Heart right ventricle (tissue), 16 donors: ENCODE measurements around the gene AREL1. TPM values are rescaled to one million over a fixed set of nuclear protein-coding genes. Genes with fewer than 3 reads are reported as not detected.

Experiments
- ATAC-seq, 8 donors: fragments of 200-7000 bp; cut with Tn5 transposase; one replicate each; pipeline ENCODE4 v1.9.1; 2020; ENCODE audit warnings: mild to moderate bottlenecking in 8 of 8, moderate library complexity in 8 of 8, moderate number of reproducible peaks in 1 of 8
- DNase-seq, 2 donors: peaks; one replicate each; pipeline ENCODE4 v3.0.0-alpha.2; 2020
- H3K27ac ChIP-seq, 10 donors: fragments of 200-600 bp; sonication (generic) in 2 of 10; one replicate each; pipeline versions ENCODE4 v1.5.0 to v1.8.0; 2020 to 2022; ENCODE audit warnings: mild to moderate bottlenecking in 3 of 10
- H3K27me3 ChIP-seq, 7 donors: fragments of 200-600 bp; one replicate each; pipeline ENCODE4 v1.8.0; 2021 to 2022; ENCODE audit warnings: mild to moderate bottlenecking in 2 of 7
- H3K36me3 ChIP-seq, 9 donors: fragments of 200-600 bp; sonication (generic) in 1 of 9; one replicate each; pipeline versions ENCODE4 v1.5.0 to v1.8.0; 2020 to 2022; ENCODE audit warnings: mild to moderate bottlenecking in 2 of 9
- H3K4me1 ChIP-seq, 9 donors: fragments of 200-600 bp; sonication (generic) in 1 of 9; one replicate each; pipeline versions ENCODE4 v1.5.0 to v1.8.0; 2020 to 2022; ENCODE audit warnings: mild to moderate bottlenecking in 4 of 9
- H3K4me3 ChIP-seq, 10 donors: fragments of 200-600 bp; sonication (generic) in 2 of 10; one replicate each; pipeline versions ENCODE4 v1.5.0 to v1.8.0; 2020 to 2022; ENCODE audit warnings: mild to moderate bottlenecking in 7 of 10, moderate library complexity in 2 of 10
- H3K9me3 ChIP-seq, 11 donors: fragments of 200-600 bp in 10 of 11; sonication (generic) in 2 of 11; one replicate each; pipeline versions ENCODE4 v1.5.0 to v1.8.0; 2013 to 2022; ENCODE audit warnings: mild to moderate bottlenecking in 2 of 11, control low read depth in 1 of 11, moderate library complexity in 1 of 11
- CTCF ChIP-seq, 9 donors: fragments of 200-600 bp; sonication (generic) in 2 of 9; IDR thresholded peaks; one replicate each; pipeline versions ENCODE4 v1.5.0 to v1.8.0; 2021 to 2022; ENCODE audit warnings: antibody characterized with exemption in 9 of 9, mild to moderate bottlenecking in 5 of 9, moderate library complexity in 1 of 9
- WGBS, 2 donors: extraction: QIAGEN DNeasy Blood & Tissue Kit; methylation state at CpG; one replicate each; pipeline ENCODE4 v1.1.7; 2013; ENCODE audit warnings: inconsistent platforms in 1 of 2; 5-methylcytosine and 5-hydroxymethylcytosine counted together
- intact Hi-C, 10 donors: fragments of 100-400 bp; cut with DNase I; formaldehyde crosslinking; loops; one replicate each; pipeline versions ENCODE4 v1.11.1 to v1.14.2; 2022
- polyA plus RNA-seq, 2 donors: library from polyadenylated mRNA; stranded (reverse); fragments of 200-250 nt; gene quantifications; one replicate each; pipeline ENCODE4 v1.2.3, GENCODE V29; 2013
- total RNA-seq, 10 donors: library from RNA; stranded (reverse); fragmentation: NEBNext Ultra II Directional in 3 of 10; extraction: Animal tissue kit (Norgen Biotek cat#: 25700) in 3 of 10; gene quantifications; one replicate each; pipeline versions ENCODE4 v1.2.1 to v1.2.4, GENCODE V29; 2021 to 2023
- donor health status: Arrhythmogenic right ventricular cardiomyopathy.
- donor health status: ischemic (EF 13 %, LVEDD 7.1; RV severe dilation, severe dysfunction).
- donor health status: healthy with polysubstance abuse.
- donor health status: DM: no; HTN: yes; CAD: no.
- donor health status: DM: no; HTN: no; CAD: no.
- donor health status: ischemic (EF 25% LVEDD 6.9; RV normal size, moderate dysfunction).
- donor health status: ischemic (EF 25% LVEDD 5.7; RV mildly dilated, moderate dysfunction).
- donor health status: healthy.
- donor health status: DM: yes; HTN: yes; CAD: no.
- donor health status: Ischemic cardiomyopathy.
- donor health status: ischemic (EF 35%, LVEDD 5.7; RV mildly dilated, moderate dysfunction).
- donor health status: nonischemic (EF 11% LVEDD 7.7; RV severe dilation, severe dysfunction).
- donor health status: DM: yes; HTN: yes; CAD: no.
- donor health status: PGD.
- donor health status: ischemic (EF 29% LVEDD 5.4; RV normal size, mild dysfunction).
- donor health status: nonischemic (EF 23%, LVEDD 6.1; RV moderate dilation, normal function).

AREL1 gene
- total and polyA plus RNA-seq, 12 donors = 8.8 to 27.2 (median 20.7) TPM

- no peak for TF ChIP-seq CTCF (IDR thresholded peaks at IDR 0.05)
- intact Hi-C loops = no loop called here
- peaks cover 0 to 13% (median 0%) of the 10 kb centered on the region in 9 donors for H3K4me1 ChIP-seq
- WGBS, 2 donors = 83 to 88% methylated on average over 8 of the region's 8 CpGs
- no peak overlapping the region for H3K4me3 ChIP-seq
- no peaks in the 10 kb centered on the region for H3K36me3 ChIP-seq
- H3K27me3 ChIP-seq = no peaks in the 10 kb centered on the region
- H3K27ac ChIP-seq = no peak overlapping the region
- H3K9me3 ChIP-seq = no peaks in the 10 kb centered on the region
- no peak for ATAC-seq
- DNase-seq = no peak
Measured at GRCh38 chr14:74627076-74627475, 85.8 kb downstream of the AREL1 start.

- H3K4me1 ChIP-seq = peaks cover 8 to 50% (median 35%) of the 10 kb centered on the region in 9 donors
- no peak for TF ChIP-seq CTCF (IDR thresholded peaks at IDR 0.05)
- DNase-seq (no peak), ATAC-seq (no peak)
- 87 to 89% methylated on average over 5 of the region's 5 CpGs for whole genome bisulfite sequencing, 2 donors
- H3K27ac ChIP-seq = peak overlapping the region in 1 of 10 donors; percentile 84
- no peak overlapping the region for H3K4me3 ChIP-seq
- no peaks in the 10 kb centered on the region for H3K9me3 ChIP-seq
- H3K36me3 ChIP-seq = no peaks in the 10 kb centered on the region
- H3K27me3 ChIP-seq = no peaks in the 10 kb centered on the region
- intact Hi-C loops = no loop called here
Measured at GRCh38 chr14:74622257-74622656, 90.6 kb downstream of the AREL1 start.

GRCh38 chr14:74621556-74621955, 91.3 kb downstream of the AREL1 start:
- Histone ChIP-seq H3K4me3 (no peak overlapping the region), H3K36me3 (no peaks in the 10 kb centered on the region), H3K27me3 (no peaks in the 10 kb centered on the region), H3K4me1 (peaks cover 8 to 55% (median 36%) of the 10 kb centered on the region in 9 donors), H3K27ac (peak overlapping the region in 3 of 10 donors; percentile 56 to 84 (median 78)), H3K9me3 (no peaks in the 10 kb centered on the region)
- intact Hi-C loops = no loop called here
- no peak for TF ChIP-seq CTCF (IDR thresholded peaks at IDR 0.05)
- WGBS, 2 donors = 73 to 74% methylated on average over 6 of the region's 6 CpGs
- ATAC-seq = no peak
- DNase-seq = no peak

- ATAC-seq (no peak), DNase-seq (no peak)
- H3K27me3 ChIP-seq = peaks cover 0 to 3% (median 0%) of the 10 kb centered on the region in 7 donors
- TF ChIP-seq CTCF (IDR thresholded peaks at IDR 0.05) = no peak
- no peaks in the 10 kb centered on the region for H3K9me3 ChIP-seq
- 83 to 95% methylated on average over 3 of the region's 3 CpGs for WGBS, 2 donors
- peak overlapping the region in 7 of 10 donors; percentile 34 to 88 (median 72) for H3K27ac ChIP-seq
- intact Hi-C loops = no loop called here
- no peak overlapping the region for H3K4me3 ChIP-seq
- no peaks in the 10 kb centered on the region for H3K36me3 ChIP-seq
- peaks cover 8 to 61% (median 36%) of the 10 kb centered on the region in 9 donors for H3K4me1 ChIP-seq
Measured at GRCh38 chr14:74620923-74621322, 92.0 kb downstream of the AREL1 start.
